Activated naive CD8-positive, alpha-beta T cell (primary cell): Measurements from ENCODE around the gene FAM168A.
A peak's percentile ranks its signal among the peaks of the same experiment; 100 is the strongest.

Experiments
- H3K27ac Mint-ChIP-seq: one replicate; pipeline ENCODE4 v1.8.0; 2021; ENCODE audit warnings: mixed read lengths
- H3K27me3 Mint-ChIP-seq: one replicate; pipeline ENCODE4 v1.8.0; 2021; ENCODE audit warnings: mixed read lengths
- H3K36me3 Mint-ChIP-seq: one replicate; pipeline ENCODE4 v1.8.0; 2021; ENCODE audit warnings: mixed read lengths
- H3K4me1 Mint-ChIP-seq: one replicate; pipeline ENCODE4 v1.8.0; 2021; ENCODE audit warnings: low read depth, mixed read lengths
- H3K4me3 Mint-ChIP-seq: one replicate; pipeline ENCODE4 v1.8.0; 2021; ENCODE audit warnings: mild to moderate bottlenecking, mixed read lengths
- H3K9me3 Mint-ChIP-seq: one replicate; pipeline ENCODE4 v1.8.0; 2021; ENCODE audit warnings: low read depth, mixed read lengths

FAM168A gene

DNA sequence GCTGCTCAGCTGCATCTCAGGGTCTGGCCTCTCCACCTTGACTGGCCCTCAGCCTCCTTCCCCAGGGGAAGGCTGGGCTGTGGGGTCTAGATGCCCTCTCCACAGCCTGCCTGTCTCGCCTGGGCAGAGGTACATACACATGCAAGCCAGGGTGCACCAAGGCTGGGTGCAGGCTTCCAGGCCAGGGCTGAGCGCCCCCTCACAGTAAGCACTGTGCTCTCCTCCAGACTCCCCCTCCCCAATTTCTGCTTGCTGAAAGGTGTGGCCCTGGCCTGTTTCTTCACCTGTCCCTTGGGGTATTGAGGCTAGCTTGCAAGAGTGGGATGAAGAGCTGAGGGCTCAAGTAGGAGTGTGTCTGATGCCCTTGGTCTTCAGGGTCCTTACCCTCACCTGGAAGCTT lies 199.2 kb downstream of the FAM168A start:
- Mint-ChIP-seq H3K4me3 (no peak overlapping the region), H3K9me3 (no peaks in the 10 kb centered on the region), H3K36me3 (no peaks in the 10 kb centered on the region), H3K27me3 (no peaks in the 10 kb centered on the region), H3K4me1 (no peaks in the 10 kb centered on the region), H3K27ac (no peak overlapping the region)

DNA sequence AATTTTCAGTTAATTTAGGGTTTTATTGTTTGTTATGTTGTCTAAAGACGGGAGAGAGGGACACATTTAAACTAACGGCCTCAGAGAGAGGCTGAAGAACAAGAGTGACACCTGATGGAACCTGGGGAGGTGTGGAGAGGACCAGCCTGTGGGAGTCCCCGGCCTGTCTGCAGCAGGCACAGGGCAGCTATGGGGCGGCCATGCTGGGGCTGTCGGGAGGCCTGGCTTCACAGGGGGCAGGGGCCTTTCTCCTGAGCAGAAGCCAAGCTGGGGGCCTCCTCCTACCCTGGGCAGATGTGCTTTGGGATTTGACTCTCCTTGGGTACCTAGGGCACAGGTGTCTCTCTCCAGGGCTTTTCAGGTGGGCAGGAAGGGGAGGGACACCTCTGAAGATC lies 199.8 kb downstream of the FAM168A start:
- H3K4me3 Mint-ChIP-seq: no peak overlapping the region
- H3K9me3 Mint-ChIP-seq: no peaks in the 10 kb centered on the region
- no peaks in the 10 kb centered on the region for H3K36me3 Mint-ChIP-seq
- no peaks in the 10 kb centered on the region for H3K4me1 Mint-ChIP-seq
- H3K27ac Mint-ChIP-seq: no peak overlapping the region
- H3K27me3 Mint-ChIP-seq: no peaks in the 10 kb centered on the region

DNA sequence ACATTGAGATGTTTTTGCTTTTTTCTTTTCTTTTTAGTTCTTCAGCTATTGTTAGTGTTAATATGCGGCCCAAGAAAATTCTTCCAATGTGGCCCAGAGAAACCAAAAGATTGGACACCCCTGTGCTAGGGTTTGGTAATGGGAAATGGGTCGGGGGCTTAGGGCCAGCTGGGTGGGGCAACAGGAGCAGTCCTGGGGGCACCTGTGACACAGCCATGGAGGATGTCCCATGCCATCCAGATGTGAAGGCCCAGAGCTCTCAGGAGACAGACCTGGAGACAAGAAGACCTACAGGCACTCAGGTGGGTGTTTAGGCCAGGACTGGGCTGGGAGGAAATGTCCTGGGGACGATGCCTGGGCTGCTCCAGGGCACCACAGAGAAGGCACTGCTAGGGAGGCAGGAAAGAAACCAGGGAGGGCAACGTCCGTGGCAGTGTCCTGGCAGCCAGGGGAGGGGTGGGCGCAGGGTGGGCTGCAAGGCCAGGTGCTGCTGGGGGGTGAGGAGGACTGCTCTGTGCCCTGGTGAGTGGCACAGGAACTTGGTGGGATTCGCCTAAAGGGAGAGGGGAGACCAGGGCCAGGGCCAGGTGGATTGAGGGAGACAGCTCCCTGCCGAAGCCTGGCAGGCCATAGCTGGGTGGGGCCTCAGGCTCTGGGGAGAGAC lies 200.3 kb downstream of the FAM168A start:
- no peaks in the 10 kb centered on the region for H3K9me3 Mint-ChIP-seq
- no peak overlapping the region for H3K27ac Mint-ChIP-seq
- H3K27me3 Mint-ChIP-seq: no peaks in the 10 kb centered on the region
- no peaks in the 10 kb centered on the region for H3K4me1 Mint-ChIP-seq
- no peak overlapping the region for H3K4me3 Mint-ChIP-seq
- H3K36me3 Mint-ChIP-seq: no peaks in the 10 kb centered on the region

DNA sequence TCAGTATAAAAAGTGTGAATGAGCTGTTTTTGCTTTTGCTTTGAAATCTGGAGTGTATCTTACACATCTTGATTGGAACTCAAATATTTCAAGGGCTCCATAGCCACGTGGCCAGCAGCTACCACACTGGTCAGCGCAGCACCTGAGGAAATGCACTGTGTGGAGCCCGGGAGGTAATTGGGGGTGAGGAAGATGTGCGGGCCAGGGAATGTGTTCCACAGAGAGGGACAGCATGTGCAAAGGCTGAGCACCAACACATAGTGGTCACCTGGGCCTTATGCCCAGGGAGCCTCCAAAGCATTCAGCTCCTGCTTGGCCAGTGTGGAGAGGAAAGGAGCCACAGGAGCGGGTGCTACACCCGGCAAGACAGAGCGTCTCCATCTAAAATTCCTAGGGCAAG lies 200.9 kb downstream of the FAM168A start:
- Mint-ChIP-seq H3K27ac (peak overlapping the region; percentile 34), H3K4me1 (no peaks in the 10 kb centered on the region), H3K9me3 (no peaks in the 10 kb centered on the region)

DNA sequence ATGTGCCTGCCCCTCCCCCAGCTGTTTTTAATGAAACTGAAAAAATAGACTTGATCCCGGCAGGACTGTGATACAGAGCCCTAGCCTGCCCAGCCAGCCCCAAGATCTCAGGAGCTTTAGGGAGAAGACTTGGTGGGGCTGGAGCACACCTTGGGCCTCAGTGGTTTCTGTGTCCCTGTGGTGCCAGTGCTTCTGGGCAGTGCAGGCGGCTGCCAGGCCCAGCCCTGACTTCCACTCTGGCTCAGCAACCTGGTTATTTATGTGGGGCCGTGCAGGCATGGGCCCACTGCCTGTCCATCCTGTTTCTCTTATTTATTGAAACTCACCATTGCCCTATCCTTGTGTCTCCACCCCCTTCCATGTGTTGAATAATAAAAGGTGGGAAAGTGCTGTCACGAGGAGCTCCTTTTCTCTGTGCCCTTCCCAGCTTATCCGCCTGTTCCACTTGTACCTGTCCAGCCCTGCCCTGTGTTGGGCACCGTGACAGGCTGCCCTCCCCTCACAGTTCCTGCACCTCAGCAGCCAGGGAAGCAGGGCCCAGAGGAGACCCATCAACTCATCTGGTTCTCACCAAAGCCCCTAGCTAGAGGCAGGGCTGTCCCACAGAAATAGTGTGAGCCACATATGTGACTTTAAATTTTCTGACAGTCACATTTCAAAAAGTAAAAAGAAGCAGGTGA lies 201.5 kb downstream of the FAM168A start:
- Mint-ChIP-seq H3K4me3 (no peak overlapping the region), H3K36me3 (no peaks in the 10 kb centered on the region), H3K4me1 (no peaks in the 10 kb centered on the region), H3K27ac (no peak overlapping the region), H3K27me3 (no peaks in the 10 kb centered on the region), H3K9me3 (no peaks in the 10 kb centered on the region)

More for the DNA sequence above, 200.9 kb downstream of the FAM168A start:
- Mint-ChIP-seq H3K36me3 (no peaks in the 10 kb centered on the region), H3K4me3 (no peak overlapping the region), H3K27me3 (no peaks in the 10 kb centered on the region)

DNA sequence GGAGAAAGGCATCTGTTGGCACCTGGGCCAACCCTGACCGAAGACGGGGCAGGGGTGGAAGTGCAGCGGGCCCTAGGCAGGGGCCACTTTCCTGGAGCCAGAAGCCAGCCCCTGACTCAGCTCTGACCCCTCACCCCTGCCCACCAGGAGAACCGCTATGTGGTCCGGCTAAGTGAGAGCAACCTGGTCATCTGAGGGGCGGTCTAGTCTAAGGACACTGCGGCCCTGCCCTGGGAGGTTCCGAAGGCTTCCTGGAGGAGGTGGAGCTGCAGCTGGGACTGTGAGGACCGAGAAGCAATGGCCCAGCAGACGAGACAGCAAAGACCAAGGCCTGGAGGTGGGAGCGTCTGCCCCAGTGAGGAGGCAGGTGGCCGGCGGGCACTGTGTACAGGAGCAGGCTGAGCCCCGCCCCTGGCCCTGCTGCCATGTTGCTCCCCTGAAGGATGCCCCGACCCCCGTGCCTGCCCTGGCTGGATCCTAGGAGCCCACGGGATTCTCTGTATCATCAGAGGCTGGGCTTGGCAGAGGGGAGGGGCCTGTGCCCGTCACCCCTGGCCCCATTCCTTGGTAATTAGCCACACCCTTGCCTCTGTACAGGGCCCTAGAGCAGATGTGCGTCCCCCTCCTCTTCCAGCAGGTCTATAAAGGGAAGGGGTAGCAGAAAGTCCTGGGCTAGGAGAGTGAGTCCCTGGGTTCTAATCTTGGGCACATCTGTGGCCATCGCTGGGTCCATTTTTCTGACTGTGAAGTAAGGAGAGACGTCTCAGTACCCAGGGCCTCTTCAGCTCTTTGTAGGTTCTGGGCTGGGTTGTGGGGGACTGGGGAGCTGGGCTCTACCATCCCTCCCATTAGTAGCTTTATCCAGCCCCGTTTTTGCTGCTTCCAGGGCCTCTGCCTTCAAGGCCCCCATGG lies 202.4 kb downstream of the FAM168A start:
- Mint-ChIP-seq H3K27ac (no peak overlapping the region), H3K4me3 (no peak overlapping the region), H3K36me3 (no peaks in the 10 kb centered on the region), H3K9me3 (no peaks in the 10 kb centered on the region), H3K4me1 (no peaks in the 10 kb centered on the region), H3K27me3 (no peaks in the 10 kb centered on the region)

DNA sequence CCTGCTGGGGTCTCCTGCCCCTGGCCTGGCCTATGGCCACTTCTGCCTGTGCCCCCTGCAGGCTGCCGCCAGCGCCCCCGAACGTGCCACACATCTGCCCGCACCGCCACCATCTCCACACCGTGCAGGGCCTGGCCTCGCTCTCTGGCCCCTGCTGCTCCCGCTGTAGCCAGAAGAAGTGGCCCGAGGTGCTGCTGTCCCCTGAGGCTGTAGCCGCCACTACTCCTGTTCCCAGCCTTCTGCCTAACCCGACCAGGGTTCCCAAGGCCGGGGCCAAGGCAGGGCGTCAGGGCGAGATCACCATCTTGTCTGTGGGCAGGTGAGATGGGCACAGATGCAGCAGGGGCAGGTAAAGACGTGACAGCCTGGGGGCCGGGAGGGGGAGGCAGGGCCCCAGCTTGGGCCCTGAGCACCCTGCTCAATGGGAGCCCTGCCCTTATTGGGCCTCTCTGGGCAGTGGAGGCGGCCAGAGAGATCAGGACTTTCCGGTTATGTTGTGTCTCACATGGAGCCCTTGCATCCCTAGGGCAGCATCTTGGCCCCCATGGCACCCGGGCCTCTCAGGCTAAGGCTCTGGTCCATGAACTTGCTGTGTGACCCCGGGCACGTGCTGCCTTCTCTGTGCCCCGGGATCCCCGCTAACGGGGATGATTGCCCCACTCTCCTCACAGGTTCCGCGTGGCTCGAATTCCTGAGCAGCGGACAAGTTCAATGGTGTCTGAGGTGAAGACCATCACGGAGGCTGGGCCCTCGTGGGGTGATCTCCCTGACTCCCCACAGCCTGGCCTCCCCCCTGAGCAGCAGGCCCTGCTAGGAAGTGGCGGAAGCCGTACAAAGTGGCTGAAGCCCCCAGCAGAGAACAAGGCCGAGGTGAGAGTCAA lies 203.3 kb downstream of the FAM168A start:
- no peaks in the 10 kb centered on the region for H3K9me3 Mint-ChIP-seq
- no peak overlapping the region for H3K27ac Mint-ChIP-seq
- H3K27me3 Mint-ChIP-seq: no peaks in the 10 kb centered on the region
- peaks cover 3% of the 10 kb centered on the region for H3K4me1 Mint-ChIP-seq
- H3K36me3 Mint-ChIP-seq: no peaks in the 10 kb centered on the region
- H3K4me3 Mint-ChIP-seq: no peak overlapping the region

DNA sequence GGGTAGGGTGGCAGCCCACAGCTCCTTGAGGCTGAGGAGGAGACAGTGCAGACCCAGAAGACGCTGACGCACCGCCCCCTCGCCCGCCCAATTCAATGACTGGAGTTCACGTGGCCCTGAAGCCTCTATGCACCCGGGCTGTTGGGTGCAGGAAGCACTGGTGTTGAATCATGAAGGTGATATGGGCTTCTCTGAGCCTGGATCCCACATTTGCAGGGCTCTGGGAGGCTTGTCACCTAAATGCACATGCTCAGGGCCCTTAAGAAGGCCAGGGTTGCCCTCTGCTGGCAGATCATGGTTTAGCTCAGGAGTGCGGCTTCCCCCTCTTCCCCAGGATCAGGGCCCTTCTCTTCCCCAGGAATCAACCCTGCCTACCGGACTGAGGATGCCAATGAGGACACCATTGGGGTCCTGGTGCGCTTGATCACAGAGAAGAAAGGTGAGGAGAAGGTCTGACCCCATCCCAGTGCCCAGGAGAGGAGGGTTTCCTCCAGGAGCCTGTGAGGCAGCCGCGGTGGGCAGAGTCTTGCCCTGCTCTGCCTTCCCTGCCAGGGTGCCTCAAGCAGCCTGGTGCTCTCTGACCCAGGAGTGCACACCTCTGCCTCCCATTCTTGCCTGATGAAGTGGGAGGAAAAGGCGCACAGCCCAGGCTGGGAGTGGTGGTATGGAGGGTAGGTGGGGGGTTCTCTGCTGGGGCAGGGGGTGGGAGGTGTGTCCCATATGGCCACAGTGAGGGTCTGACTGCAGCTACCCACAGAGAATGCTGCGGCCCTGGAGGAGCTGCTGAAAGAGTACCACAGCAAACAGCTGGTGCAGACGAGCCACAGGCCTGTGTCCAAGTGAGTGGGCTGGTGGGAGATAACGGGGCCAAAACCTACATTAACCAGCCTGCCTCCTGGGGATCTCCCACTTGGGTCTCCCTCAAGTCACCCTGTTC lies 204.2 kb downstream of the FAM168A start:
- Mint-ChIP-seq H3K27me3 (no peaks in the 10 kb centered on the region), H3K9me3 (no peaks in the 10 kb centered on the region), H3K4me1 (peaks cover 3% of the 10 kb centered on the region), H3K4me3 (no peak overlapping the region), H3K36me3 (no peaks in the 10 kb centered on the region), H3K27ac (no peak overlapping the region)

DNA sequence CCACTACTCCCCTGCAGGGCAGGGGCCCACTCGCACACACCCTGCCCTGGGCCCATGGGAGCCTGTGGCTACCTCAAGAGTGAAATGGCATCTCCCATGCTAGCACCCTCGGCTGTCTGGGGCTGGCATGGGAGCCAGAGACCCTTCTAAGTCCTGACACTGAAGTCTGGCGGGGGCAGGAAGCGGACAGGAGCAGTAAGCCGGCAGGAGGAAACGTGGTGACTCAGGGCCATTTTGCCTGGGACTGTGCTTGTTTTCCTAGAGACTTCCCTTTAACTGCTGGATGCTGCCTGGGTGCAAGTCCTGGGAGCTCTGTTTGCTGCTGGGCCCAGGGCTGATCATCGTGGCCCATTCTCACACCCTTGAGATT lies 204.9 kb downstream of the FAM168A start:
- Mint-ChIP-seq H3K27ac (no peak overlapping the region), H3K27me3 (no peaks in the 10 kb centered on the region), H3K4me3 (no peak overlapping the region), H3K9me3 (no peaks in the 10 kb centered on the region), H3K36me3 (no peaks in the 10 kb centered on the region), H3K4me1 (peaks cover 5% of the 10 kb centered on the region)

DNA sequence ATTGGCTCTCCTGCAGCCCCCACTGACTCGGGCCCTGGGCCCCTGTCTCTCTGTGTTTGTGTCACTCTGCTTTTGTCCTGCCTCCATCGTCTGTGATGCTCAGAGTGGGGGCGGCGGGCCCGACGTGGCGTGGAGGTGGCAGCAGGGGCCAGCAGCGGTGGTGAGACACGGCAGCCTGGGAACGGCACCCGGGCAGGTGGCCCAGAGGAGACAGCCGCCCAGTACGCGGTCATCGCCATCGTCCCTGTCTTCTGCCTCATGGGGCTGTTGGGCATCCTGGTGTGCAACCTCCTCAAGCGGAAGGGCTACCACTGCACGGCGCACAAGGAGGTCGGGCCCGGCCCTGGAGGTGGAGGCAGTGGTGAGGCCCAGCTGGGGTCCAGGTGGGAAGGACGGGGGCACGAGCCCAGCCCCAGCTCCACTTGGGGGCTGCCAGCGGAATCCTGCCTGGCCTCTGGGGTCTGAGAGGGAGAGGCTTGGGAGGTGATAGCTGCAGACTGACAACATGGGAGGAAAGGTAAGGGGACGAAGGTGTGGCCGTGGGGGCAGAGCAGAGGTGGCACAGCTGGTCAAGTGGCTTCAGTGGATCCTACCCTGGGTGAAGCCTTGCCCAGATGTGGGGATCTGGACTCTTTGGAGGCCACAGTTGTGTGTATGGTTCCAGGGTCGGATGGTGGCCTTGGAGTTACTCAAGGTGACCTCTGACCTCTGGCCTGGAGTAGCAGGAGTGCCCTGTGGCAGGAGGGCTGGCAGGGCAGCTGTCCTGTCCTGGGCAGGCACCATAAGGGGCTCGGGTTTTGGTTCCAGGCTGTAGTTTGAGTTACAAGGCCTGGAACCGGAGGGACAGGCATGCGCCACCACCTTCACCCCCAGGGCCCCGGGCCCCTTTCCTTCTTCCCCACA lies 205.6 kb downstream of the FAM168A start:
- H3K4me1 Mint-ChIP-seq: peaks cover 7% of the 10 kb centered on the region
- no peaks in the 10 kb centered on the region for H3K27me3 Mint-ChIP-seq
- H3K9me3 Mint-ChIP-seq: no peaks in the 10 kb centered on the region
- H3K36me3 Mint-ChIP-seq: no peaks in the 10 kb centered on the region
- no peak overlapping the region for H3K4me3 Mint-ChIP-seq
- no peak overlapping the region for H3K27ac Mint-ChIP-seq

DNA sequence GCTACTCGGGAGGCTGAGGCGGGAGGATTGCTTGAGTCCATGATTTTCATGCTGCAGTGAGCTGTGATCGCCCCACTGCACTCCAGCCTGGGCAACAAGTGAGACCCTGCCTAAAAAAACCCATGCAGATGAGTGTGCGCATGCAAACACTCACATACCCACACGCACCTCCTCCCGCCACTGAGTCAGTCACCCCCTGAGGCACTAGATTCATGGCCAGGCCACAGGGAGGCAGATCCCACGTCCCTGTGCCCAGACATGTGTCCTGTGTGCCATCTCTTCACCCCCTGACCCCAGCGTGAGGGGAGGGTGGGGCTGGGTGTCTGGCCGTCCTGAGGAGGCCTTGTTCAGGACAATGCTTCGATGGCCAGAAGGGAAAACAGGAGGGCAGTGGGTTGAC lies 206.2 kb downstream of the FAM168A start:
- H3K4me1 Mint-ChIP-seq: peaks cover 11% of the 10 kb centered on the region
- no peaks in the 10 kb centered on the region for H3K36me3 Mint-ChIP-seq
- H3K27me3 Mint-ChIP-seq: no peaks in the 10 kb centered on the region
- H3K27ac Mint-ChIP-seq: no peak overlapping the region
- H3K9me3 Mint-ChIP-seq: no peaks in the 10 kb centered on the region
- no peak overlapping the region for H3K4me3 Mint-ChIP-seq

DNA sequence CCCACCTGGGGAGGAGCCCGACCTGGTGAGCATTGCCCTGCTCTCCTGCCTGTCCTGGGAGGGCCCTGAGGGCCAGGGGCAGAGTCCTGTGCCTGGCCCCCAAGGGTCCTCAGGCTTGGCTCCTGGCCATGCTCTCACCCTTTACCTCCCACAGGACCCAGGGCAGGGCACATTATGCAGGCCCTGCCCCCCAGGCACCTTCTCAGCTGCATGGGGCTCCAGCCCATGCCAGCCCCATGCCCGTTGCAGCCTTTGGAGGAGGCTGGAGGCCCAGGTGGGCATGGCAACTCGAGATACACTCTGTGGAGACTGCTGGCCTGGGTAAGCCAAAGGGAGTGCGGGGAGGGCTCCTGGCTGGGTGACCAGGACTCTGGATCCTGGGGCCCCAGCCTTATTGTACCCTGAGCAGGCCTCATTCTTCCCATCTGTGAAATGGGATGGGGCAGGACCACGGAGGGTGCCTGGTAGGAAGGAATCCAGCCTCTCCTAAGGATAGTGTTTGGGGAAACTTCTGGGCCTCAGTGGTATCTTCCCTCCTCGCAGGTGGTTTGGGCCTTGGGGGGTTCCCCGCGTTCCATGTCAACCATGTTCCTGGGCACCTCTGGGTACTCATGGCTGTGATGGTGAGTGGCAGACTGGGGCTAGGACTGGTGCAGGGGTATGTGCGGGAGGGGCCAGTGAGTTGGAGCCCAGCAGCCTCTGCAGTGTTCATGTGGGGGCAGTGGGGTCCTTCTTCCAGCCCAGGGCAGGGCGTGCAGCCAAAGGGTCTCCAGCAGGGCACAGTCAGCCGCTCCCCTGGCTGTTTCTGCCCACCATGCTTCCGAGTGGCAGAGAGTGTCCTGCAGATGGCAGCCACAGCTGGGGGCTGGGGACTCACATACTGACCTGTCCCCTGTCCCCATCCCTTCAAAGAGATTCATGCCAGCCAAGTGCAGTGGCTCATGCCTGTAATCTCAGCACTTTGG lies 207.0 kb downstream of the FAM168A start:
- H3K36me3 Mint-ChIP-seq: no peaks in the 10 kb centered on the region
- H3K9me3 Mint-ChIP-seq: no peaks in the 10 kb centered on the region
- no peak overlapping the region for H3K4me3 Mint-ChIP-seq
- H3K27me3 Mint-ChIP-seq: no peaks in the 10 kb centered on the region
- H3K27ac Mint-ChIP-seq: no peak overlapping the region
- peaks cover 15% of the 10 kb centered on the region for H3K4me1 Mint-ChIP-seq
